Upper lobe of left lung (tissue), 4 donors: Measurements from ENCODE around the gene DOCK1.

Experiments
- CTCF ChIP-seq, 6 experiments: fragments of 450-650 bp in 4 of 6; fragments of 200-600 bp in 2 of 6; sonication (generic) in 2 of 6; IDR thresholded peaks; one replicate each; pipeline ENCODE4 v1.5.1; 2016 to 2019; ENCODE audit warnings: antibody characterized with exemption in 6 of 6
- POLR2A ChIP-seq, 4 donors: fragments of 450-650 bp; IDR thresholded peaks; one replicate each; pipeline ENCODE4 v1.5.1; 2016 to 2017; ENCODE audit warnings: antibody characterized with exemption in 4 of 4, mild to moderate bottlenecking in 2 of 4
- POLR2AphosphoS5 ChIP-seq, 2 donors: sonication (generic); formaldehyde crosslinking; IDR thresholded peaks; one replicate each; pipeline ENCODE4 v1.5.1; 2017; ENCODE audit warnings: antibody characterized with exemption in 2 of 2

- TF ChIP-seq CTCF (IDR thresholded peaks at IDR 0.05) (no peak), POLR2AphosphoS5 (IDR thresholded peaks at IDR 0.05) (no peak), POLR2A (IDR thresholded peaks at IDR 0.05) (no peak)
Observed at GRCh38 chr10:126926568-126926967, 21.3 kb downstream of the DOCK1 start.
